ENCODE measurements around the gene RIT1.

Gene RIT1

GRCh38 chr1:155911156-155912055 is at the start of gene RIT1:
Gene RIT1 (minus strand): TSS chr1:155911349. CDS start chr1:155910761, 588 bp downstream.
- H3K4me1 Mint-ChIP-seq: peaks cover 28% of the 10 kb centered on the region
- no peaks in the 10 kb centered on the region for H3K9me3 Mint-ChIP-seq
- H3K36me3 Mint-ChIP-seq: peaks cover 8% of the 10 kb centered on the region
- H3K4me3 Mint-ChIP-seq: peak within 1 kb of the TSS; percentile 92
- peak within 1 kb of the TSS; percentile 93 for H3K27ac Mint-ChIP-seq
- no peaks in the 10 kb centered on the region for H3K27me3 Mint-ChIP-seq

- no peak overlapping the region for H3K4me3 Mint-ChIP-seq
- peaks cover 4% of the 10 kb centered on the region for H3K4me1 Mint-ChIP-seq
- no peaks in the 10 kb centered on the region for H3K9me3 Mint-ChIP-seq
- peaks cover 3% of the 10 kb centered on the region for H3K36me3 Mint-ChIP-seq
- H3K27me3 Mint-ChIP-seq: no peaks in the 10 kb centered on the region
- H3K27ac Mint-ChIP-seq: peak overlapping the region; percentile 59
These were observed 49.1 kb upstream of the RIT1 start for GRCh38 chr1:155960081-155960745.

DNA sequence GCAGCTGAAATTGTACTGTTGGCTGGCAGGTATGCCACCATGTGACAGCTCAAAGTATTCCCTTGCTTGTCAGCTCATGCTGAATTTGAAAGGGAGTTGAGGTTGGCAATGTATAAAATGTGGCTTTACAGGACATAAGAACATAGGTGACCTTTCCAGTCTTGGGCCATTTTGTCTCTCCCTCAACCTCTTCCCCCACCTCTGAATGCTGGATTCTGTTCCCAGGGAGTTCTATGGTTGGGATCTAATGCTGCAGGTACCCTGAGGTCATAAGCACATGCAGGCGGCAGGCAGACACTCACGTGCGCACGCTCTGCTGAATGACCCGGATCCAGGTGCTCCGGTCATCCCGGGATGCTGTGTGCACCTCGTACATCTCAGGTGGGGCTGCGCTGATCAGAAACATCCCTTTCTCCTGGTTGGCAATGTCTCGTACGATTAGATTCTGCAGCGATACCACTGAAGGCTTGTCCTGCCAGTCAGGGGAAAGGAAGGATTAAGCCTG is 46.3 kb upstream of the RIT1 start:
- no peak overlapping the region for H3K27ac Mint-ChIP-seq
- H3K36me3 Mint-ChIP-seq: peaks cover 3% of the 10 kb centered on the region
- no peaks in the 10 kb centered on the region for H3K9me3 Mint-ChIP-seq
- no peak overlapping the region for H3K4me3 Mint-ChIP-seq
- no peaks in the 10 kb centered on the region for H3K27me3 Mint-ChIP-seq
- H3K4me1 Mint-ChIP-seq: peaks cover under 1% of the 10 kb centered on the region

DNA sequence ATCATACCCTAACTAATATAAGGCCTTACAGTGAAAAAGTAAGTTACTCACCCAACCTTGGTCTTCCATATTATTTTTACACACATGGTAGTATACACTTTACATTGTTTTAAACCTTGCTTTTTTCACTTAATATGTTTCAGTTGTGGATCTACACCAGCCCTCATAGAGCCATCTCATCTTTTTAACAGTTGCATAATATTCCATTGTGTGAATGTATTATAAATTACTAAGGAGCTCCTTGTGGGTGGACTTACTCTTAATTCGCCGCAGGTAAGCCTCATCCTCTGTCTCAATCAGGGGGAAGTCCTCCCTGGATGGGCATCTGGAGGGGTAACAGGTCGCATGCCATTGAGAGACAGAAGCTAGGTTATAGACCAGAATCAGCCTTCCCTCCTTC is 43.5 kb upstream of the RIT1 start:
- Mint-ChIP-seq H3K4me1 (no peaks in the 10 kb centered on the region), H3K27ac (no peak overlapping the region), H3K27me3 (no peaks in the 10 kb centered on the region), H3K9me3 (no peaks in the 10 kb centered on the region), H3K4me3 (no peak overlapping the region), H3K36me3 (peaks cover 7% of the 10 kb centered on the region)

DNA sequence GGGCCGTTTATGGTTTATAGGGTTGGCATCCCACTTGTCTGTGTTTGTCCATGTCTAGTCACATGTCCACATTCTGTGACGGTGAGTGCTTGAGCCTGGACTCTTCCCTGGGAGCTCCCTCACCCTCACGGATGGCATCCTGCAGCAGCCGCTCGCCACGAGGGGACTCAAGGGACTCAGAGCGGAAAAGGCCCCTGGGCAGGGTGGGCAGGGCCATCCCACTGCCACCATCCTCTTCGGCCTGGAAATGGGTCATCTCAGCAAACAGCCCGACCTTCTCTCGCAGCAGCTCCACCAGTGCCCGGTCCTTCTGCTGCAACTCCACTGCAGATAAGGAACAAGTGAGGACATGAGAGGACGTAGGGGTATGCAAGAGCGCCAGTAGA is 41.3 kb upstream of the RIT1 start:
- no peaks in the 10 kb centered on the region for H3K9me3 Mint-ChIP-seq
- H3K4me1 Mint-ChIP-seq: no peaks in the 10 kb centered on the region
- H3K4me3 Mint-ChIP-seq: no peak overlapping the region
- peaks cover 7% of the 10 kb centered on the region for H3K36me3 Mint-ChIP-seq
- H3K27ac Mint-ChIP-seq: no peak overlapping the region
- no peaks in the 10 kb centered on the region for H3K27me3 Mint-ChIP-seq

DNA sequence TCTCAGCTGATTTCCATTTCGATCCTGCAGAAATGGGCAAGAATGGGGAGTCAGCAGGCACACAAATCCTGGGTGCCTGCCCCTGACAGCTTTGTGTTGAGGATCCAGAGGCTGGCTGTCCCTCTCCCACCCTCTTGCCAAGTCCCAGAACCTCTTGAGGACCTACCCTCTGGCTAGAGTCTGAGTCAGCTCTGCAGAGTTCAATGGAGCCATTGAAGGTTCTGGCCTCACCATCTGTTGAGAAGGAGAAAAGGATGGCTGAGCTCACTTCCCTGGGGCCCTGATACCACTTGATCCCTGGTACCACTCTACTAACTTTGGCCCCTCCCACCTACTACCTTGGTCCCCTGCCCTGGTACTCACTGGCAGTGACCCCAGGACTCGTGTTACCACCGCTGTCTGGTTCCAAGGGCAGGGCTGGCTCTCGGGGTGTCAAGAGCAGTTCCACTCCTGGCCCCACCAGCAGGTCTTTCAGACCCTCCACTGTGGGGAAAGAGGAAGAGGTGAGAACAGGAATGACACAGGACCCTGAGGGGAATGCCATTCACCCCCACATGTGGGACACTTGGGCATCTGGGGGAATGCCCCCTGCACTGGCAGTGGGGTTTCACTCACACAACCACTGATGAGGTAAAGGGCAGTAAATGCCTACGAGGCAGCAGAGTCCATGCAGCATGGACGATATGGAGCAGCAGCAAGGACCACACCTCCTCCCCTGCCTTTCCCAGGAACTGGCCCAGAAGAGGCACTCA is 40.8 kb upstream of the RIT1 start:
- no peaks in the 10 kb centered on the region for H3K27me3 Mint-ChIP-seq
- peaks cover 7% of the 10 kb centered on the region for H3K36me3 Mint-ChIP-seq
- peak overlapping the region; percentile 80 for H3K27ac Mint-ChIP-seq
- H3K4me1 Mint-ChIP-seq: peaks cover 3% of the 10 kb centered on the region
- no peak overlapping the region for H3K4me3 Mint-ChIP-seq
- no peaks in the 10 kb centered on the region for H3K9me3 Mint-ChIP-seq

DNA sequence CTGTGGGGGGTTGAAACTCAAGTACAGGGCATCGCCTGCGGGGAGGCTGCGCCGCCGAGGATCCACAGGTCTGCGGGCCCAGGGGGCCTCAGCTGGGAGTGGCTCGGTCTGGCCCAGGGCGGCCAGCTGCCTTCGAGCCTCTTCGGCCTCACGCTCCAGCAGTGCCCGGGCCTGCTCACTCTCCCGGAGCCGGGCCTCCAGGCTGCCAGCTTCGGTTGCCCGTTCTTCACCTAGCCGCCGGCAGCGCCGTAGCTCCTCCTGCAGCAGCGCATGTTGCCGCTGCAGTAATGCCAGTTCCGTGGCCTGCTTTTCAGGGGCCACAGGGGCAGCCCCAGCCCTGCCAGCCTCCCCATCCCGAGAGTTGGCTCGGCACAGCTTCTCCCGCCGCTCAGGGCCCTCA is 39.7 kb upstream of the RIT1 start:
- H3K4me3 Mint-ChIP-seq: no peak overlapping the region
- peaks cover 14% of the 10 kb centered on the region for H3K4me1 Mint-ChIP-seq
- no peak overlapping the region for H3K27ac Mint-ChIP-seq
- no peaks in the 10 kb centered on the region for H3K9me3 Mint-ChIP-seq
- peaks cover 10% of the 10 kb centered on the region for H3K36me3 Mint-ChIP-seq
- H3K27me3 Mint-ChIP-seq: no peaks in the 10 kb centered on the region

- Mint-ChIP-seq H3K27ac (peak overlapping the region; percentile 51), H3K9me3 (no peaks in the 10 kb centered on the region), H3K4me3 (no peak overlapping the region), H3K27me3 (no peaks in the 10 kb centered on the region), H3K36me3 (peaks cover 8% of the 10 kb centered on the region), H3K4me1 (peaks cover 30% of the 10 kb centered on the region)
These were observed 36.6 kb upstream of the RIT1 start for GRCh38 chr1:155947741-155948140.

DNA sequence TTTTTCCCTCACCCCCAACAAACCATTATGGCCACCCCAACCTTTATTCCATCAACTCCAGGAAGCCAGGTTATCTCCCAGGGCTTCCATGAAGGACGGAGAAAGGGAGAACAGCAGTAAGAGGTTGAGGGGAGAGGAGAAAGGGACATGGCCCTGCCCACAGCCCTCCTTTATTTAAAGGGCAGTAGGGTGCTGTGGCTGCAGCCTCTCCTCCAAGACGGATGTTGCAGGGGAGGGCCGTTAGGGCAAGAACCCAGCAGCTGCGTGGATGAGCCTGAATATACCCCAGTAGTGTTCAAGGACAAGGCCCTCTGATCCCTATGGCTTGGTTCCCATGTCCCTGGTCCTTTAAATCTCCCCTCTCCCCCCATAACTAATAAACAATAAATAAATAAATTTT is 36.1 kb upstream of the RIT1 start:
- Mint-ChIP-seq H3K4me1 (peaks cover 32% of the 10 kb centered on the region), H3K36me3 (peaks cover 8% of the 10 kb centered on the region), H3K4me3 (peak overlapping the region; percentile 23), H3K9me3 (no peaks in the 10 kb centered on the region), H3K27me3 (no peaks in the 10 kb centered on the region), H3K27ac (peak overlapping the region; percentile 92)

GRCh38 chr1:155946633-155947219 is 35.6 kb upstream of the RIT1 start:
- Mint-ChIP-seq H3K36me3 (peaks cover 7% of the 10 kb centered on the region), H3K4me3 (peak overlapping the region; percentile 76), H3K27me3 (no peaks in the 10 kb centered on the region), H3K9me3 (no peaks in the 10 kb centered on the region), H3K4me1 (peaks cover 38% of the 10 kb centered on the region), H3K27ac (peak overlapping the region; percentile 92)

DNA sequence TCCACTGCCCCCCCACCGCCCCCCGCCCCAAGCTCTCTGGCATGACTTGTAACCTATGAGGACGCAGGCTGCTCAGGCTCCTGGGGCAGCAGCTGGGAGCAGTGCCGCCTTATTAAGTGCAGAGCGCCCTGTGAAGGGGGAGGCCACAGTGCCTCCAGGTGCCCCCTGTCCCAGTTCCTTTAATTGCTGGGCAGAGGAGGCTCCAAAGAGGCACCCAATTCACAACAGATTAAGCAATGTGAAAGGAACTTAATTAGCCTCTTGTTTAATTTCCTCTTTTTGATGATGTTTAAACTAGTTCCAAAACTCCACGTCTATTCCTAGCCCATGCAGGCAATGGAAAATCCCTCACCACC is 33.3 kb upstream of the RIT1 start:
- no peaks in the 10 kb centered on the region for H3K9me3 Mint-ChIP-seq
- peaks cover 58% of the 10 kb centered on the region for H3K4me1 Mint-ChIP-seq
- H3K4me3 Mint-ChIP-seq: no peak overlapping the region
- H3K27ac Mint-ChIP-seq: peak overlapping the region; percentile 90
- H3K36me3 Mint-ChIP-seq: peaks cover 3% of the 10 kb centered on the region
- no peaks in the 10 kb centered on the region for H3K27me3 Mint-ChIP-seq

- Mint-ChIP-seq H3K27ac (peak overlapping the region; percentile 90), H3K4me3 (no peak overlapping the region), H3K36me3 (peaks cover 3% of the 10 kb centered on the region), H3K27me3 (no peaks in the 10 kb centered on the region), H3K9me3 (no peaks in the 10 kb centered on the region), H3K4me1 (peaks cover 66% of the 10 kb centered on the region)
These were observed 31.5 kb upstream of the RIT1 start for GRCh38 chr1:155942578-155943141.

- Mint-ChIP-seq H3K27ac (peak overlapping the region; percentile 90), H3K27me3 (no peaks in the 10 kb centered on the region), H3K4me3 (no peak overlapping the region), H3K9me3 (no peaks in the 10 kb centered on the region), H3K36me3 (peaks cover 3% of the 10 kb centered on the region), H3K4me1 (peaks cover 64% of the 10 kb centered on the region)
These were observed 30.8 kb upstream of the RIT1 start for GRCh38 chr1:155941845-155942531.

- no peaks in the 10 kb centered on the region for H3K27me3 Mint-ChIP-seq
- peak within 1 kb of the TSS; percentile 90 for H3K27ac Mint-ChIP-seq
- no peak within 1 kb of the TSS for H3K4me3 Mint-ChIP-seq
- no peaks in the 10 kb centered on the region for H3K9me3 Mint-ChIP-seq
- peaks cover 2% of the 10 kb centered on the region for H3K36me3 Mint-ChIP-seq
- peaks cover 56% of the 10 kb centered on the region for H3K4me1 Mint-ChIP-seq
These were observed 30.1 kb upstream of the RIT1 start, which contains the start of gene RXFP4 for GRCh38 chr1:155940993-155941844. Gene RXFP4 (plus strand): TSS chr1:155941638. CDS start chr1:155941710, 72 bp downstream.
